EH (cell line): ENCODE data around the gene STAP2.
"Not testable (repeated sequence)": the region's sequence is repeated elsewhere in the genome, so short reads cannot be mapped to it uniquely, and the experiment has no call there.

Experiments
- DNase-seq: peaks from one replicate; pipeline ENCODE4 v3.0.0-alpha.2; 2015; ENCODE audit warnings: low read depth

The STAP2 gene

GRCh38 chr19:4298810-4299550, 39.6 kb downstream of the STAP2 start:
- DNase-seq = no peak

- no peak for DNase-seq
Observed at GRCh38 chr19:4297901-4298809, 40.5 kb downstream of the STAP2 start.

- DNase-seq = no peak
Observed at GRCh38 chr19:4295972-4296771, 42.5 kb downstream of the STAP2 start.

- DNase-seq = no peak
Observed at GRCh38 chr19:4294389-4294788, 44.2 kb downstream of the STAP2 start.

- no peak for DNase-seq
Observed at GRCh38 chr19:4292515-4292914, 46.1 kb downstream of the STAP2 start.

GRCh38 chr19:4291184-4291732, 47.4 kb downstream of the STAP2 start:
- DNase-seq = no peak

- no peak for DNase-seq
Observed at GRCh38 chr19:4288091-4288777, 50.4 kb downstream of the STAP2 start.

- not testable (repeated sequence) for DNase-seq
Observed at GRCh38 chr19:4286141-4286540, 52.5 kb downstream of the STAP2 start.

GRCh38 chr19:4284974-4285373, 53.7 kb downstream of the STAP2 start:
- DNase-seq = no peak

GRCh38 chr19:4284176-4284958, 54.3 kb downstream of the STAP2 start:
- DNase-seq = peak; percentile 16

- DNase-seq = no peak
Observed at GRCh38 chr19:4279530-4280422, 58.9 kb downstream of the STAP2 start.

- no peak for DNase-seq
Observed at GRCh38 chr19:4279267-4279529, 59.4 kb downstream of the STAP2 start.

- no peak for DNase-seq
Observed at GRCh38 chr19:4278419-4279266, 60.0 kb downstream of the STAP2 start, which contains the start of gene SHD. Gene SHD (plus strand): TSS chr19:4279266. CDS start chr19:4280064, 798 bp downstream.

GRCh38 chr19:4278010-4278409, 60.6 kb downstream of the STAP2 start:
- DNase-seq = no peak

GRCh38 chr19:4277191-4277696, 61.4 kb downstream of the STAP2 start:
- DNase-seq = no peak

GRCh38 chr19:4274321-4274686, 64.3 kb downstream of the STAP2 start:
- not testable (repeated sequence) for DNase-seq
